ENCODE measurements around the gene MFSD12.
A peak's percentile ranks its signal among the peaks of the same experiment; 100 is the strongest.

MFSD12 gene

GRCh38 chr19:3573858-3574637 lies 16.7 kb upstream of the MFSD12 start (continued):
- no peak for TF ChIP-seq ZNF37A (tag by site-specific recombination; IDR thresholded peaks at IDR 0.05)
- TF ChIP-seq SCRT2 (tag by site-specific recombination; IDR thresholded peaks at IDR 0.05), result no peak
- no peak for TF ChIP-seq ZFP3 (tag by site-specific recombination; IDR thresholded peaks at IDR 0.05; ENCODE audit: low read depth)
- TF ChIP-seq SP2 (tag by site-specific recombination; IDR thresholded peaks at IDR 0.05), result peak; percentile 96

DNA sequence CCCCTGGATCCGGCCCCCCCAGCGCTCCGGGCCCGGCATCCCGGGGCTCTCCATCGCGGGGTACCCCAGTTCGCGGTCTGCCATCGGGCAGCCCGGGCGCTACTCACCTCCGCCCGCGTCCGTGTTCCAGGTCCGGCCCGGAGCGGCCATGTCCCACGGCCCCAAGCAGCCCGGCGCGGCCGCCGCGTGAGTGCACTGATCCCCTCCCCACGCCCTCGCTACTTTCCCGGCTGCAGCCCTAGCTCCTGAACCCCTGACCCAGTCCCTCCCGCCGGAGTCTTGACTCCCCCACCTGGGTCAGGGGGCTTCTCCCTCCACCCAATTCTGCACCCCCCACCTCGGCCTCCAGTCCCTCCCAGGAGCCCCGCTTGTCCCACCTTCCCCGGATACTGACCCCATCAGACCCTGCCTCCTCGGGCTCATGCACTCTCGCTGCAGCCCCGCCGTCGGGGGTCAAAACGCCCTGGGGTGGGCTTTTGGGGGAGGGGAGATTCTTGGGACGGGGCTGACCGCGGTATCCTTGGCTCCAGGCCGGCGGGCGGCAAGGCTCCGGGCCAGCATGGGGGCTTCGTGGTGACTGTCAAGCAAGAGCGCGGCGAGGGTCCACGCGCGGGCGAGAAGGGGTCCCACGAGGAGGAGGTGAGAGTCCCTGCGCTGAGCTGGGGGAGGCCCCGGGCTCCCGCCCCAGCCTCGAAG lies 15.9 kb upstream of the MFSD12 start:
- H3K9me3 ChIP-seq (ENCODE audit: control insufficient read depth, insufficient read depth, low read depth, low read length), result no peaks in the 10 kb centered on the region
- ChIA-PET POLR2A (interaction anchor here (0.6 to 1.4 kb wide), 7 partner anchors 12 to 73 kb away, joined by 3 to 13 read pairs (median 4); partner anchors contain the start of genes DOHH, GIPC3 and MFSD12), CTCF (interaction anchor here (0.6 to 1.4 kb wide), 6 partner anchors 13 to 504 kb away, joined by 3 to 5 read pairs (median 4); no protein-coding TSS in a partner anchor)
- H3K4me3 ChIP-seq (ENCODE audit: low read depth, low read length), result peak overlapping the region; percentile 84
- no peaks in the 10 kb centered on the region for H3K4me1 ChIP-seq (ENCODE audit: control insufficient read depth, insufficient read depth, low read length)
- H3K27ac ChIP-seq (ENCODE audit: extremely low read depth, low read depth, low read length), result peak overlapping the region; percentile 77
- peaks cover 9 to 19% of the 10 kb centered on the region in 2 experiments; a peak in 2 of 3 replicates for H3K36me3 ChIP-seq (ENCODE audit: control insufficient read depth in 2 of 2, insufficient read depth in 1 of 2, low read length in 2 of 2)
- TF ChIP-seq, protein P1, sequence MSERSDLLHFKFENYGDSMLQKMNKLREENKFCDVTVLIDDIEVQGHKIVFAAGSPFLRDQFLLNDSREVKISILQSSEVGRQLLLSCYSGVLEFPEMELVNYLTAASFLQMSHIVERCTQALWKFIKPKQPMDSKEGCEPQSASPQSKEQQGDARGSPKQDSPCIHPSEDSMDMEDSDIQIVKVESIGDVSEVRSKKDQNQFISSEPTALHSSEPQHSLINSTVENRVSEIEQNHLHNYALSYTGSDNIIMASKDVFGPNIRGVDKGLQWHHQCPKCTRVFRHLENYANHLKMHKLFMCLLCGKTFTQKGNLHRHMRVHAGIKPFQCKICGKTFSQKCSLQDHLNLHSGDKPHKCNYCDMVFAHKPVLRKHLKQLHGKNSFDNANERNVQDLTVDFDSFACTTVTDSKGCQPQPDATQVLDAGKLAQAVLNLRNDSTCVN (tag by site-specific recombination; optimal IDR thresholded peaks at IDR 0.05), result peak; percentile 72
- no peak for TF ChIP-seq ZNF10 (tag by site-specific recombination; IDR thresholded peaks at IDR 0.05)
- TF ChIP-seq ZNF843 (tag by site-specific recombination; IDR thresholded peaks at IDR 0.05), result peak; percentile 11; the same call in 1 of the 2 replicates
- TF ChIP-seq ZNF629 (tag by site-specific recombination; IDR thresholded peaks at IDR 0.05), result 0 out of 2 replicates have a peak, but pooled peaks have one; percentile 12
- no peak for TF ChIP-seq ZBTB6 (tag by site-specific recombination; IDR thresholded peaks at IDR 0.05)
- no peak for TF ChIP-seq ZFP41 (tag by site-specific recombination; IDR thresholded peaks at IDR 0.05; ENCODE audit: borderline replicate concordance)
- 0 out of 2 replicates have a peak, but pooled peaks have one; percentile 26 for TF ChIP-seq SP7 (tag by site-specific recombination; IDR thresholded peaks at IDR 0.05)
- TF ChIP-seq ZNF549 (tag by site-specific recombination; IDR thresholded peaks at IDR 0.05), result no peak
- TF ChIP-seq ZNF521 (tag by site-specific recombination; IDR thresholded peaks at IDR 0.05), result no peak
- TF ChIP-seq ZSCAN16 (tag by site-specific recombination; IDR thresholded peaks at IDR 0.05), result no peak
- no peak for TF ChIP-seq ZNF112 (tag by site-specific recombination; IDR thresholded peaks at IDR 0.05)
- TF ChIP-seq ZIC2 (tag by site-specific recombination; IDR thresholded peaks at IDR 0.05), result no peak; the same call in 1 of the 2 replicates
- peak; percentile 91 for TF ChIP-seq ZNF423 (tag by site-specific recombination; IDR thresholded peaks at IDR 0.05)
- TF ChIP-seq, protein P2, sequence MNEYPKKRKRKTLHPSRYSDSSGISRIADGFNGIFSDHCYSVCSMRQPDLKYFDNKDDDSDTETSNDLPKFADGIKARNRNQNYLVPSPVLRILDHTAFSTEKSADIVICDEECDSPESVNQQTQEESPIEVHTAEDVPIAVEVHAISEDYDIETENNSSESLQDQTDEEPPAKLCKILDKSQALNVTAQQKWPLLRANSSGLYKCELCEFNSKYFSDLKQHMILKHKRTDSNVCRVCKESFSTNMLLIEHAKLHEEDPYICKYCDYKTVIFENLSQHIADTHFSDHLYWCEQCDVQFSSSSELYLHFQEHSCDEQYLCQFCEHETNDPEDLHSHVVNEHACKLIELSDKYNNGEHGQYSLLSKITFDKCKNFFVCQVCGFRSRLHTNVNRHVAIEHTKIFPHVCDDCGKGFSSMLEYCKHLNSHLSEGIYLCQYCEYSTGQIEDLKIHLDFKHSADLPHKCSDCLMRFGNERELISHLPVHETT (tag by site-specific recombination; IDR thresholded peaks at IDR 0.05), result no peak
- no peak for TF ChIP-seq ZNF426 (tag by site-specific recombination; IDR thresholded peaks at IDR 0.05)
- no peak for TF ChIP-seq ZBTB17 (tag by site-specific recombination; IDR thresholded peaks at IDR 0.05)
- TF ChIP-seq, protein P3, sequence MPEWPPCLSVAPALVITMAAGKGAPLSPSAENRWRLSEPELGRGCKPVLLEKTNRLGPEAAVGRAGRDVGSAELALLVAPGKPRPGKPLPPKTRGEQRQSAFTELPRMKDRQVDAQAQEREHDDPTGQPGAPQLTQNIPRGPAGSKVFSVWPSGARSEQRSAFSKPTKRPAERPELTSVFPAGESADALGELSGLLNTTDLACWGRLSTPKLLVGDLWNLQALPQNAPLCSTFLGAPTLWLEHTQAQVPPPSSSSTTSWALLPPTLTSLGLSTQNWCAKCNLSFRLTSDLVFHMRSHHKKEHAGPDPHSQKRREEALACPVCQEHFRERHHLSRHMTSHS (tag by site-specific recombination; IDR thresholded peaks at IDR 0.05), result no peak
- TF ChIP-seq SP3 (tag by site-specific recombination; IDR thresholded peaks at IDR 0.05), result no peak
- no peak for TF ChIP-seq MZF1 (tag by site-specific recombination; IDR thresholded peaks at IDR 0.05; ENCODE audit: borderline replicate concordance)
- TF ChIP-seq, protein P4, sequence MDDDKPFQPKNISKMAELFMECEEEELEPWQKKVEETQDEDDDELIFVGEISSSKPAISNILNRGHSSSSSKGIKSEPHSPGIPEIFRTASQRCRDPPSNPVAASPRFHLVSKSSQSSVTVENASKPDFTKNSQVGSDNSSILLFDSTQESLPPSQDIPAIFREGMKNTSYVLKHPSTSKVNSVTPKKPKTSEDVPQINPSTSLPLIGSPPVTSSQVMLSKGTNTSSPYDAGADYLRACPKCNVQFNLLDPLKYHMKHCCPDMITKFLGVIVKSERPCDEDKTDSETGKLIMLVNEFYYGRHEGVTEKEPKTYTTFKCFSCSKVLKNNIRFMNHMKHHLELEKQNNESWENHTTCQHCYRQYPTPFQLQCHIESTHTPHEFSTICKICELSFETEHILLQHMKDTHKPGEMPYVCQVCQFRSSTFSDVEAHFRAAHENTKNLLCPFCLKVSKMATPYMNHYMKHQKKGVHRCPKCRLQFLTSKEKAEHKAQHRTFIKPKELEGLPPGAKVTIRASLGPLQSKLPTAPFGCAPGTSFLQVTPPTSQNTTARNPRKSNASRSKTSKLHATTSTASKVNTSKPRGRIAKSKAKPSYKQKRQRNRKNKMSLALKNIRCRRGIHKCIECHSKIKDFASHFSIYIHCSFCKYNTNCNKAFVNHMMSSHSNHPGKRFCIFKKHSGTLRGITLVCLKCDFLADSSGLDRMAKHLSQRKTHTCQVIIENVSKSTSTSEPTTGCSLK (tag by site-specific recombination; IDR thresholded peaks at IDR 0.05), result no peak
- no peak for TF ChIP-seq KLF17 (tag by site-specific recombination; IDR thresholded peaks at IDR 0.05)
- no peak for TF ChIP-seq ZNF416 (tag by site-specific recombination; IDR thresholded peaks at IDR 0.05)
- no peak for TF ChIP-seq ZNF501 (tag by site-specific recombination; IDR thresholded peaks at IDR 0.05)
- no peak for TF ChIP-seq HOXC10 (CRISPR knock-in tag; IDR thresholded peaks at IDR 0.05)

Measured in HEK293 (cell line).